ENCODE results near the gene ZMYND11.
"Not testable (repeated sequence)": the region's sequence is repeated elsewhere in the genome, so short reads cannot be mapped to it uniquely, and the experiment has no call there.

The ZMYND11 gene

GRCh38 chr10:244227-244626 is 109.0 kb downstream of the ZMYND11 start:
- no peak for DNase-seq (ENCODE audit: low spot score)

- no peak for DNase-seq (ENCODE audit: low spot score)
Measured at GRCh38 chr10:246431-246830, 111.2 kb downstream of the ZMYND11 start.

- DNase-seq (ENCODE audit: low spot score): no peak
Measured at GRCh38 chr10:247480-247879, 112.2 kb downstream of the ZMYND11 start.

GRCh38 chr10:248307-248706 is 113.1 kb downstream of the ZMYND11 start:
- DNase-seq (ENCODE audit: low spot score): no peak

GRCh38 chr10:251982-252582 is 116.8 kb downstream of the ZMYND11 start:
- DNase-seq (ENCODE audit: low spot score): no peak

GRCh38 chr10:260819-261429 is 125.7 kb downstream of the ZMYND11 start:
- DNase-seq (ENCODE audit: low spot score): no peak

- DNase-seq (ENCODE audit: low spot score): not testable (repeated sequence)
Measured at GRCh38 chr10:264160-265073, 129.2 kb downstream of the ZMYND11 start.

- not testable (repeated sequence) for DNase-seq (ENCODE audit: low spot score)
Measured at GRCh38 chr10:265074-265440, 129.8 kb downstream of the ZMYND11 start.

GRCh38 chr10:265816-266588 is 130.7 kb downstream of the ZMYND11 start:
- DNase-seq (ENCODE audit: low spot score): not testable (repeated sequence)

- no peak for DNase-seq (ENCODE audit: low spot score)
Measured at GRCh38 chr10:266974-267425, 131.7 kb downstream of the ZMYND11 start.

GRCh38 chr10:267705-268104 is 132.4 kb downstream of the ZMYND11 start:
- DNase-seq (ENCODE audit: low spot score): no peak

GRCh38 chr10:269440-270074 is 134.3 kb downstream of the ZMYND11 start:
- DNase-seq (ENCODE audit: low spot score): no peak

- no peak for DNase-seq (ENCODE audit: low spot score)
Measured at GRCh38 chr10:271201-271600, 135.9 kb downstream of the ZMYND11 start.

GRCh38 chr10:271722-272121 is 136.5 kb downstream of the ZMYND11 start:
- no peak for DNase-seq (ENCODE audit: low spot score)

GRCh38 chr10:273088-273487 is 137.8 kb downstream of the ZMYND11 start:
- DNase-seq (ENCODE audit: low spot score): no peak

- no peak for DNase-seq (ENCODE audit: low spot score)
Measured at GRCh38 chr10:274866-275265, 139.6 kb downstream of the ZMYND11 start.

GRCh38 chr10:275680-276079 is 140.4 kb downstream of the ZMYND11 start:
- no peak for DNase-seq (ENCODE audit: low spot score)

GRCh38 chr10:277963-278362 is 142.7 kb downstream of the ZMYND11 start:
- DNase-seq (ENCODE audit: low spot score): no peak

- no peak for DNase-seq (ENCODE audit: low spot score)
Measured at GRCh38 chr10:278707-279106, 143.5 kb downstream of the ZMYND11 start.

GRCh38 chr10:279232-279631 is 144.0 kb downstream of the ZMYND11 start:
- DNase-seq (ENCODE audit: low spot score): no peak

GRCh38 chr10:279655-280054 is 144.4 kb downstream of the ZMYND11 start:
- DNase-seq (ENCODE audit: low spot score): no peak

Measured in hematopoietic multipotent progenitor cell treated with erythropoietin and hydrocortisone succinate and interleukin-3 and kit ligand, for 17 days (in vitro differentiated cells).